Stimulated activated CD4-positive, alpha-beta T cell treated with anti-CD3 and anti-CD28 coated beads, Interleukin-15, amount 100 ng/mL, for 1 hour (primary cell): ENCODE data around the gene NPS.

ENCODE experiments used
- DNase-seq, 2 donors: peaks; one replicate each; pipeline ENCODE4 v3.0.0-alpha.2; 2020; ENCODE audit warnings: low read depth in 1 of 2, low spot score in 1 of 2

NPS gene

DNA sequence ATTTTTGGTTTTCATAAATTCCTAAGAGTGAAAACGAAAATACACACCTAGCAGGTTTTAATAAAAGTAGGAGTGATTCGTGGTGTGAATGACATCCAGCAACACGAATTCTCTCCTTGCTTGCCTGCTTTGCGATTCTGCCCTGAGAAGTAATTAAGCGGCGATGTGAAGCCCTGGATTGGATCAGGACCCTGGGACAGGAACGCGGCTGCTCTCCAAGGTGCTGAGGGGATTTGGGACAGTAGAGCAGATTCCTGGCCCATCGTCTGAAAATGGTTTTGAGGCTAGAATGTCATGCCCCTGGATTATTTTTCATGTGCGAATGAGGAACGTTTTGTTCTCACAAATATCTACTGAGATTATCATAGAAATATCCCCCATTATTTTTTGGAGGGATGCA, 7.8 kb downstream of the NPS start:
- no peak for DNase-seq

DNA sequence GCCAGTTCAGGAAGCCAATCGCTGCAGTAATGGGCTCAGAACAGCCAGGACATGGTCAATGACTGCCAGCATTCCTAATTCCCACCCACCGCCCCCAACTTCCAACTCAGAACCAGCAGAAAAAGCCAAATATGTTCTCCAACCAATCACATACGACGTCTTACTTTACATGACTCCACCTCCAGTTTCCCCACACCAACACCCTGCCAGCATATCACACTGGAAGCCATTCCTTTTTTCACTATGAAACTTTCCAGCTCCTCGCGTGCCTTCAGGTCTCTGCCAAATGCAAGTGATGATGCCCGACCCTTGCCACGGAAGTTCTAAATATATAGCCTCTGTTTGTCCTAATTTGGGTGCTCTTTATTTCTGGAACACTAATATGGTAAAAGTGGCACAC, 12.5 kb downstream of the NPS start:
- no peak for DNase-seq

DNA sequence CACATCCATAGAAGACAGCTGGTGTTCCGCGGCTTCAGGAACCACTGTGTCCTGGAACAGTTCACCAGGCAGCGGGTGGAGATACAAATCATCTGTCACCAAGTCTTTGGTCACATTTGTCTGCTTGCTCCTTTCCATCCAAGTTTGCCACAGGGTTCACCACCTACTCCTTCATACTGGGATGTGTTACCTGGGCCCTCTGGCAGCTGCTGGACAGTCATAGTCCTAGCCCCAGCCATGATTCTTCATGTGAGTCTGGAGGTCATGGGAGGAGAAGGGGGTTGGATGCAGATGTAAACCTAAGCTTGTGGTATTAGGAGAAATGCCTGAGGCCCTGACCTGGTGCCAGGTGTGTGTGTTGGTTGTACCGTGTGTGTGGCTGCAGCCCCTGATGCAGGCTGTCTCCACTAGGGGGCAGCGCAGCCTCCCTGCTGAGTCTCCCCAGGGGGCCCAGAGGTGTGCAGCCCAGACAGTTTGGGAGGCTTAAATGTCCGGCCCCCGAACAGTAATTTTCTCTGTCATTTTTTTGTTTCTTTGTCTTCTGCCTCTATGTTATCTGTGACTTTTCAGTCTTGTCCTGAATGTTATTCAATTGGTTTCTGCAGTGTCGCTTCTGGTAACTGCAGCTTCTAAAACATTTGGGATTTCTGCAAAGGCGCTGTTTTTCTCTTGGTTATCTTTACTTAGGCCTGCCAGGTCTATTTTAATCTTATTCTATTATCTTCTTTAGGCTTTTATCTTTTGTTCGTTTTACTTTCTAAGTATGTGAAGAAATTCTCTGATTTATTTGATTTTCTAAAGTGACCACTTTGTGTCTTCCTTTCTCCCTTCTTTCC, 14.8 kb downstream of the NPS start:
- DNase-seq, result no peak

DNA sequence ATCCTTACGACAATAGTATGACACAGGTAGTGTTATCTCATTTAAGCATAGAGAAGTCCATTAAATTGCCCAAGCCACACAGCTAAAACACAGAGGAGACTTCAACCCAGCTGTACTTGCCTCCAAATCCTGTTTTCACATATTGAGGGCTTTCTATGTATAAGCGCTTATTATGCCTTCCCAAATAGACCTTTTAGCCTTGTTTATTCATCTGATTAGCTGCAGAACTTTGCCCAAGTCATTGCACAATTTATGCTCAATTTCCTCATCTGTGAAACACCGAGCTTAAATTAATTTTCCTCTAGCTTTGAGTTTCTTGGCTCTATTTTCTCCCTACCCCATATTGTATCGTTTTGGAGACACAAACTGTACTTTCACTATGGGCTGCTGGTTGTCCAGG, 15.5 kb downstream of the NPS start:
- DNase-seq, result no peak

DNA sequence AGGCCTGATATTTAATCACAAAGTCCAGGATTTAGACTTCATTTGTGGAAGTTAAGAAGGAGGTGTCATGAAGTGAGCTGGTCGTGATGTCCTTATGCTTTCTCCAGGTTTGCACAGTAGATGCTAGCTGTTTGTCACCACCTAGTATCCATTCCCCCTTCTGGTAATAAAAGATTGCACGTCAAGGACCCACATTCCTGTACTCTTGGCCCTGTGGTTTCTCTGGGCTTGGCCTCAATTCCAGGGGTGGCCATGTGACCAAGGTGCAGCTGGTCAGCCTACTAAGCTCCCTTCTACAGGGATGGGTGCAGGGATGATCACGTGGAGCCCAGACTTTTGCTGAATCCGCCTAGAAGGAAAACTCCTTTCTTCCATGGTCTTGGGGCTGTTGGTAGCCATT, 16.5 kb downstream of the NPS start:
- no peak for DNase-seq

DNA sequence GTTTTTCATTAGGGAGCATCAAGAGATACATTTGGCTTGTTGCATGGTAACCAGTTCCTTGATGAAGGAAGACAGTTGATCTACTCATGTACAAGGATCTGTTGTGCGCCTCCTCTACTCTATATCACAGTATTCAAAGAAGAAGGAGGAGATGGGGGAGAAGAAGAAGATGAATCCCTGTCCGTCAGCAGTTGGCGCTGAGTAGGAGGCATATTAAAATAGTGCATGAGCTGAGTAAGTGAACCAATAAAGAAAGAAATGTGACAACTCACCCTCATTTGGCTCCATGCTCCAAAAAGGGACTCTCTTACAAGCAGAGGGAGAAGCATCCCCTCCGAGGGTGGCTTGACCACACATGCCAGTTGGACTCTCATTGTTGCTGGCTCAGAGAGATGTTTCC, 20.1 kb downstream of the NPS start:
- DNase-seq, result no peak

DNA sequence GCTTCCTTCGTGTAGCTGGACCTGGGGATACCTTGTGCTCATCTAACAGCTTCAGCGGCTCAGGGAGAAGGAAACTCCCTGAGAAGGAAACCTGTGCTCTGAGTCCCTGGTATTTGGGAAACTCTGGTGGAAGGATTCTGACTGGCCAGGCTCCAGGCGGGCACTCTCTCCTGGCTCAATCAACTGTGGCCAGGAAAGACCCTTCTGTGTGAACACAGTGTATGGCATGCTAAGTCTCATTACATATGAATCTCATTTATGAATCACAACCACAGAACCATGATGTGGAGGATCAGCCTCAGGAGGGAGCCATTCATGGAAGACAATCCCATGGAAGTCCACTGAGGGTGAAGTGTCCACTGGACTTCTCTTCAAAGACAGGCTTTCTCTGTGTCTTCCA, 20.9 kb downstream of the NPS start:
- DNase-seq, result no peak

DNA sequence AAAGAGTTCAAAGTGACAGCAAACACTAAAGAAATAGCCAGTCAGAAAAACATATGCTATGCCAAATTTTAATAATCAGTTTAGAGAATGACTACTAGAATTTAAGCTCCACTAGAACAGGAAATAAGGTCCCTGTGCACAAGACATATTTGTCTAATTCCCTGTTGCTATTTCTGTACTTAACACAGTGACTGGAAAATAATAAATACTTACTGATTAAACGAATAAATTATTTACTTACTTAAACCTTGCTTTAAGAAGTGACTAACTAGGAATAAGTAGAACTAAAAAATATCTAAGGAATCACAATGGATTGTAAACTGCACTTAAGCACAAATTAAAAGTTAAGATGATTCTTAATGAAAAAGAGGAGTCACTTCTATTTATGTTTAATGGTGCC, 22.3 kb downstream of the NPS start:
- no peak for DNase-seq

DNA sequence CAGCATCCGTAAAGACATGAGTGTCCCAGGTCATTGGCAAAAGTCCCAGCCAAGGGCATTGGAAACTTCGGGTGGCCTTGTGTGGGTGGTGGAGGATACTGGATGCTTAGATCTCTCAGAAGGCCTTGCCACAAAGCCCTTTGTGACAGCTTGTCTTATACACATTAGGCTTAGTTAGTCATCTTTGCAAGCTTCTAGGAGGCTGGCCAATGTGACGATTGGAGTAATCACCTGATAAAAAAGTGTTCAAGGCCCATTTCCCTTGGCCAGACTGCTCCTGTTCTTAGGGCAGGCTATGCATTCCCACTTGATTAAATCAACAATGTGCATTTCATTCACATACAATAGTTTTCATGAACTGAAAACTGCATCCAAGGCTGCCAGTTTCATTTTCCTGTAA, 26.9 kb downstream of the NPS start:
- no peak for DNase-seq

DNA sequence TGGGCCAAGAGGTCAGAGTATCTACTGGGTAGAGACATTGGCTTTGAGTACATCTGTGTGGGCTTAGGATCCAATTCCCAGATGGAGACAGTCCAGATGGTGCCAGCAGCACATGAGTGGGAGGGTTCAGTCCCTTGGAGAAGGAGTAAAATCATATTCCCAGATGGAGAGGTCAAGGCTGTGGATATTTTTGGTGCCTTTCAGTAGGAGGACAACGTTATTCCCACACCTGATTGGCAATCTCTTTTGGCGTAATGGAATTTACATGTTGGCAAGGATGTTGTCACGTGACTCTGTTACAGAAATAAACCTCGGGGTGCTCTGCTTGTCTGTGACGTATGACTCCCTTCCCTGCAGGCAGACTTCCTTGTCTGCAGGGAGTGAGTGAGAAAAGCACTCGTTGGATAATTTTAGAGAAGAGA, 27.6 kb downstream of the NPS start:
- DNase-seq, result no peak

DNA sequence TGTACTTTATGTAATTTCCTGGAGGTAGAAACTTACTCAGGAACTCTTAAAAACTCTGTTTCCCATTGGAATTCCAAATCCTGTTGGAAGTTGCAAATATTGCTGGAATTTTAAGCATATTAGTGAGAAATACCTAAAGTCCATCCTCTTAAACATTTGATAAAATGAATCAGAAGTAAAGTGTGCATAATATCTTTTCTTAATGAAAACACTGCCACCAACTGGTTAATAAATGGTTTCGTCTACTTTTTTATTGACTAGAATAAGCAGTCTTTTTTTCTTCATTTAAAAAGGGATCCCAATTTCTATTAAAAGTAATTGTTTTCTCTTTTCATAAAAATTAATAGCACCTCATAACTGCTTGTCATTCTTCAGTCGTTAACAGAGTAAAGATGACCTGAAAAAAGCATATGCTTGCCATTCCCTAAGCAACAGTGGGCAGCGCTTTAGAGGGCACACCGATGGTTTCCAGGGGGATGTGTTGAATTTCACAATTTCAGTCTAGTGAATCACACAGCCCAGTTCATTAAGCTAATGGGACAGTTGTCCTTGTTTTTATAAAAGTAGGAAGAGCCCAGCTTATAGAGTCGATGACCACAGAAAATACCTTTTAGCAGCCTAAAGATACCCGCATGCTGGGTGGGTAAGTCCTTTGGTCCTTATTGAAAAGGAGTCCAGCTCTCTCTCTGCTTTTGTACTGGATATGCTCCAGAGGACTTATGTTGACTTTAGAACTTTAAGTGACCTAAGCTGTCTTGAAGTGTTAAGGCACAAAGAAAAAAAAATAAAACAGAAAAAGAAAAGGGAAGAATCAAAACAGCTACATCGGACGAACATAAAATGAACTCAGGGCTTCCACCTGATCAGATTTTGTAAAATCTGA, 28.5 kb downstream of the NPS start:
- DNase-seq, result no peak

DNA sequence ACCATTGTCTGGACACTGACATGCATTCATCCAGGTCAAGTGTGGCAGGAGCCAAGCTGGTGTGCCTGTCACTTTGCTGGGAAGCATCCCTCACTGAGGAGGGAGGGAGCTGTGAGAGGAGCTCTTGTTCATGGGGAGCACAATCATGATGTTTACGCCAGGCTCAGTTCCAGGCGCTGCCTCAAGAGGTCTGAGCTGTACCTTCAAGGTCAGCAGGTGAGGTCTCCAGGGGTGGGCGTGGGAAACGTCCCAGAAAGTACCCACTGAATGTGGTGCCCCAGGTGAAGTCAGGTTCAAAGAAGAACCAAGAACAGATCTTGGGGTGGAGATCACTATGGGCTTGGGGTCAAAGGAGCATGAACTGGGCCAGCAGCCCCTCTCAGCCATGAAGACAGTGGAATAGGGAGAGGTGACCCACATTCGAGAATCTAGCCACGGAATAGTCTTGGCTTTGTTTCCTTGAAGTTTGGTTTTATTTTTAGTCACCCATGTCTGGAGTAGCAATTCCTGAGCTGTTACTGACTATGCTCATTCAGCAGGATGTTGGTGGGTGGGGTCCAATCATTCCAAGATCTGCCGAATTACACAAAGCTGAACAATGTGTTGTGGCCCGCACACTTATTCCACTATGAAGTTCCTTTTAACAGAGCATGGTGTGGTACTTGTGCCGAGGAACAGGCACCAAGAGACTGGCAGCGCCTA, 29.3 kb downstream of the NPS start:
- no peak for DNase-seq

DNA sequence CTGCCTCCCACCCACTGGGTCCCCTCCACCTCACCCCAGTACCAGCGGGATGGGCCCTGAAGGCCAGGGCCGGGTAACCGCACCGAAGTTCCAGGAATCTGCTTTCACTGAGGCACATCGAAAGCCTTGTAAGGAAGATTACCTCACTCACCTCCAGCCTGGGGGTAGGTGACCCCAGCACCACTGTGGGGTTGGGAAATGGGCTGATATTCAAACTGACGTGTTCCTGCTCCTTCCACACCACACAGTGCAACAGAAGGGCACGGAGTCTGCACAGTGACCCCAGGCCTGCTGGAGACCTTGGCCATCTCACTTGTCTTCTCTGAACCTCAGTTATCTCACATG, 29.8 kb downstream of the NPS start:
- DNase-seq, result no peak

DNA sequence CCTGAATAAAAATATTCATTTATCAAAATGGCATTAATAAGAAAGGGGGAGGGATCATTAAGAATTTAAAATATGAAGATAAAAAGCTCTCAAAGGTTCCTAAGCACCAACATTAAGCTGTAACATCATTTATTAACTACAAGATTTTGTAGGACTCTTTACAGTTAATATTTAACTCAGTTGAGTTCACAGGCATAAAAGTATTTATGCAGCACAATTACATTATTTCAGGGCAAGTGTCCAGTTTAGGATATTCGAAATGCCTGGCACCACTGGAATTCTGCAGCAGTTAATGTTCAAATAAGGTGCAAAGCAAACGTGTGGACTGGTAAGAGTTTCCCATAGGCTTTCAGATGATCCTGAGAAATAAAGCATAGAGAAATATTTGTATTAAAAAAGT, 30.5 kb downstream of the NPS start:
- DNase-seq, result no peak

DNA sequence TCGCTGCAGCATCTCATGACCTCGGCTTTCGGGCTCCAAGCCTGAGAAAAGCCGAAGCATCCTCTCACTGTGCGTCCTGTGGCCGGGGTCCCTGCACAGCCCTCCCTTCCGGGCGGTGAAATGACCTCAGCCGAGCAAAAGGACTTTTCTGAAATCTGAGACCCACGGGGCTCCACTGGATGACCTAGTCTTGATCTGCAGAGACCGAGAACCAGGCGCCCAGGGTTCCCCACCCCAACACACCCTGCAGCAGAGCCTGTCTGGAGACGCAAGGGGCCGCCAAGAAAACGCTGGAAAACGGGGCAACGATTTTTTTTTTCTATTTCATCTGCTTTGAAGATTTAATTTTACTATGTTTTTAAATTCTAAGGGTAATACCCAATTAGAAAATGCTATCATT, 31.7 kb downstream of the NPS start:
- DNase-seq, result no peak

DNA sequence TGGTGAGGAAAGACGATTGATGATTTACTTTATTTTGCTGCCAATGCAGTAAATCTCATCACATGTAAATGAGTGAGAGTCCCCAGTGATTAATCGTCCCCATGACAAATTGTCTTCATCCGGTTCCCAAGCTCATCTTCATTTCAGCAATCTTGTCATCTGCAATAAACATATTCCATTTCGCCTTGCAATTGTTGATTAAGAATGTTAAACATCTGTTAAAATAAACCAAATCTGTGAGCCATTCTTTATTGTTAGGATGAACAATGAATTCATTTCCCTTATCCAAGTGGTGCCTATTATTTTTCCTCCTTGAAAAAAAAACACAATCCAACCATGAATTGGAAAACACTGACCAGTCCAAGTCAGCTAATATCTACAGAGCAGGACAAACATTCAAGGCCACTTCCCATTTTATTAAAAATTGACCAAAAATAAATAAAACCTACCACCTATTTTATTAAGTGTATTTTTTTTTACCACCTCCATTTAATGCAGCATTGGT, 36.5 kb downstream of the NPS start:
- no peak for DNase-seq

DNA sequence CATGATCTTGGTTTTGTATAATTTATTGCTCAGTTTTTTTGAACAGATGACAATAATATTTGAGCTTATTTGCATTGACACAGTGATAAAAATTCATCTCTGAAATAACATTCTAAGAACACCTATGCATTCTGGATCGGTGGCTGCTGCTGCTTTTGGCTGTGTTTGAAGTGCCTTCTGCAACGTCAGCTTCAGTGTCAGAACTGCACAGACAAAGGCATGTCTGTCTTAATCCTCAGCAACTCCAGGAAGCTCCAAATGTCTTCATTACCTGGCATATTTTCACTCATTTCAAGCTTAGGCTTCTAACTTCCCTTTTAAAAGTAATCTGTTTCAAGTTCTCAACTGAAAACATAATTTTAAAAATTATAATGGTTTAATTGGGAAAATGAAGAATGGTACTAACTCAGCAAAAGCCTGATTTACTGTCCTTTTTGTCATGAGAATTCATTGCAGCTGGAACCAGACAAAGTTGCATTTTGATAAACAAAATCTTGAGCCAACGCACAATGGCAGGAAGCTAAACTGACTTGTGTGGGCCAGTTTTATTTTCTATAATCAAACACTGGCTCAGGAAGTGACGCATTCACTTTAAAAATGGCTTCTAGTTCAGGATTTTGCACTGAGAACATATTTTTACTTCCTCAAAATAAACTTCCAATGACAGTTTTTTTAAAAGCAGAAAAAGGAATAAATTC, 38.7 kb downstream of the NPS start:
- no peak for DNase-seq

DNA sequence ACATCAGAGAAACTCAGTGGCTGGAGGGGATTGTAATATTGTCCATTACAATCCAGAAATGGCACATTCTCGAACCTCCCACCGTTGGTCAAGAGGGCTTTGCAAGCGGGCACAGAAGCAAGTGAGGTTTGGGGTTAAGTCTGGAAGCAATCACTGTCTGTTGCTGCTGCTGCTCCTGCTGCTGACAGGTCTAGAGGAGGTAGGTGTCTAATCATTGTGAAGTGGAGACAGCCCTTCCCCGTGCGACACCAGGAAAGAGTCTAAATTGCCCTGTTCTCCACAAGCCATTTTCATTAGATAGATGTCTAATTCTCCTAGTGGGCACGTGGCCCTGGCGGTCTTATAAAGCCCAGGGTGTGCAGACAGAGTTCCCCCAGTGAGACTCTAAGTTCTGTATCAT, 43.5 kb downstream of the NPS start:
- DNase-seq, result no peak

DNA sequence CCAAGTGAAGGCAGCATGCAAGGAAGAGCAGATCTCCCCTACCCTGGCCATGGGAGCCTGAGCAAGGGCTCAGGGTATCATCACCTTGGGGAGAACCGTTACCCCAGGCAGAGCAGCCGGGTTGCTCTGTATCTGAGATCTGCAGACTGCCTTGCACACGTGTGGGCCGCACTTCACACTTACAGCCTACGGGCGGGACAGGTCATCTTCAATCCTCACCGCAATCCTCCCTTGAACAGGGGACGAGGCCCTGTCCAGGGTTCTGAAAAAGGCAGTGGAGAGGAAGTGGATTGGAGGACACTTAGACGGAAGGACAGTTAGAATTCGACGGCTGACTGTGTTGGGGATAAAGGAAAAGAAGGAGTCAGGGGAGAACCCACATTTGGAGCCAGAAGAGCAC, 51.4 kb downstream of the NPS start:
- DNase-seq, result no peak
